CD8-positive, alpha-beta memory T cell (primary cell): Measurements from ENCODE around the gene CT55. TPM values are rescaled to one million over a fixed set of nuclear protein-coding genes. Genes with fewer than 3 reads are reported as not detected.

Source experiments
- CTCF ChIA-PET: fragments of 350-600 bp; sonication (Branson Sonifier 250); formaldehyde crosslinking; loops from one replicate; lab custom pipeline; 2021; ENCODE audit warnings: antibody characterized with exemption; lab: Charles Lee
- POLR2A ChIA-PET: fragments of 350-600 bp; sonication (Branson Sonifier 250); formaldehyde crosslinking; loops from one replicate; lab custom pipeline; 2021; ENCODE audit warnings: antibody characterized with exemption; lab: Charles Lee
- DNase-seq, 5 donors: peaks; one replicate each; pipeline versions ENCODE4 v3.0.0 to v3.0.0-alpha.2; 2020 to 2022; ENCODE audit warnings: mixed read lengths in 1 of 5
- H3K27ac ChIP-seq: one replicate; pipeline ENCODE4 v1.7.0; 2013; ENCODE audit warnings: low read depth, mild to moderate bottlenecking, low read length, moderate library complexity
- H3K27me3 ChIP-seq: 2 replicates; pipeline ENCODE4 v1.7.0; 2013; ENCODE audit warnings: low read length, mild to moderate bottlenecking; ENCODE audit not compliant: insufficient read depth, poor library complexity, severe bottlenecking
- H3K36me3 ChIP-seq: 2 replicates; pipeline ENCODE4 v1.7.0; 2013; ENCODE audit warnings: mild to moderate bottlenecking, low read length, moderate library complexity; ENCODE audit not compliant: insufficient read depth
- H3K4me1 ChIP-seq: 2 replicates; pipeline ENCODE4 v1.7.0; 2013; ENCODE audit warnings: mild to moderate bottlenecking, low read length, moderate library complexity; ENCODE audit not compliant: insufficient read depth
- H3K4me3 ChIP-seq: 2 replicates; pipeline ENCODE4 v1.7.0; 2013; ENCODE audit warnings: mild to moderate bottlenecking, low read length
- H3K9me3 ChIP-seq: 2 replicates; pipeline ENCODE4 v1.7.0; 2013; ENCODE audit warnings: mild to moderate bottlenecking, low read length
- H3K27ac Mint-ChIP-seq, 8 donors: one replicate each; pipeline ENCODE4 v1.8.0; 2020 to 2021; ENCODE audit warnings: mixed read lengths in 8 of 8, mild to moderate bottlenecking in 6 of 8, inconsistent platforms in 3 of 8, moderate library complexity in 3 of 8
- H3K27me3 Mint-ChIP-seq, 2 donors: one replicate each; pipeline ENCODE4 v1.8.0; 2020 to 2021; ENCODE audit warnings: mixed read lengths in 2 of 2, mild to moderate bottlenecking in 1 of 2, moderate library complexity in 1 of 2
- H3K36me3 Mint-ChIP-seq, 3 donors: one replicate each; pipeline ENCODE4 v1.8.0; 2020 to 2021; ENCODE audit warnings: mixed read lengths in 3 of 3, inconsistent platforms in 1 of 3, mild to moderate bottlenecking in 1 of 3
- H3K4me1 Mint-ChIP-seq, 3 donors: one replicate each; pipeline ENCODE4 v1.8.0; 2020 to 2021; ENCODE audit warnings: mixed read lengths in 3 of 3, inconsistent platforms in 1 of 3, mild to moderate bottlenecking in 1 of 3
- H3K4me3 Mint-ChIP-seq, 7 donors: one replicate each; pipeline ENCODE4 v1.8.0; 2020 to 2021; ENCODE audit warnings: mixed read lengths in 7 of 7, mild to moderate bottlenecking in 6 of 7, moderate library complexity in 4 of 7, inconsistent platforms in 2 of 7
- H3K9me3 Mint-ChIP-seq, 5 donors: one replicate each; pipeline ENCODE4 v1.8.0; 2020 to 2022; ENCODE audit warnings: mixed read lengths in 5 of 5, mild to moderate bottlenecking in 3 of 5, moderate library complexity in 2 of 5, inconsistent platforms in 1 of 5
- polyA plus RNA-seq: library from polyadenylated mRNA; unstranded; fragments of 300-500 nt; fragmentation: Illumina TruSeq; gene quantifications from one replicate; pipeline ENCODE4 v1.2.3, GENCODE V29; 2021
- total RNA-seq, 2 experiments: library from RNA; stranded (reverse); gene quantifications; one replicate each; pipeline ENCODE4 v1.2.3, GENCODE V29; 2021

The CT55 gene
- total and polyA plus RNA-seq, 3 experiments from 2014 or later, result not detected

GRCh38 chrX:135112743-135113142 is 58.5 kb downstream of the CT55 start:
- H3K27me3 ChIP-seq, result peaks cover 7% of the 10 kb centered on the region
- no peaks in the 10 kb centered on the region for H3K36me3 ChIP-seq
- Mint-ChIP-seq H3K4me1 (no peaks in the 10 kb centered on the region), H3K9me3 (no peaks in the 10 kb centered on the region), H3K27ac (no peak overlapping the region), H3K36me3 (no peaks in the 10 kb centered on the region), H3K27me3 (peaks cover 21 to 32% of the 10 kb centered on the region in 2 donors), H3K4me3 (no peak overlapping the region)
- CTCF ChIA-PET, result no interaction called here
- no peak for DNase-seq
- no peak overlapping the region for H3K27ac ChIP-seq
- H3K4me1 ChIP-seq, result no peaks in the 10 kb centered on the region
- H3K9me3 ChIP-seq, result no peaks in the 10 kb centered on the region
- POLR2A ChIA-PET, result no interaction called here
- H3K4me3 ChIP-seq, result no peak overlapping the region

GRCh38 chrX:135112096-135112729 is 59.0 kb downstream of the CT55 start:
- POLR2A ChIA-PET, result no interaction called here
- Mint-ChIP-seq H3K36me3 (no peaks in the 10 kb centered on the region), H3K27ac (no peak overlapping the region), H3K4me1 (no peaks in the 10 kb centered on the region), H3K4me3 (no peak overlapping the region), H3K9me3 (no peaks in the 10 kb centered on the region), H3K27me3 (peaks cover 21 to 32% of the 10 kb centered on the region in 2 donors)
- H3K4me1 ChIP-seq, result no peaks in the 10 kb centered on the region
- H3K36me3 ChIP-seq, result no peaks in the 10 kb centered on the region
- H3K4me3 ChIP-seq, result no peak overlapping the region
- peaks cover 7% of the 10 kb centered on the region for H3K27me3 ChIP-seq
- no peak overlapping the region for H3K27ac ChIP-seq
- CTCF ChIA-PET, result no interaction called here
- peak in 2 of 5 donors; percentile 27 to 38 for DNase-seq
- H3K9me3 ChIP-seq, result no peaks in the 10 kb centered on the region

GRCh38 chrX:135109554-135109953 is 61.6 kb downstream of the CT55 start:
- Histone ChIP-seq H3K27me3 (peaks cover 7% of the 10 kb centered on the region), H3K9me3 (no peaks in the 10 kb centered on the region), H3K36me3 (no peaks in the 10 kb centered on the region), H3K4me1 (no peaks in the 10 kb centered on the region), H3K4me3 (no peak overlapping the region), H3K27ac (no peak overlapping the region)
- ChIA-PET POLR2A (no interaction called here), CTCF (no interaction called here)
- Mint-ChIP-seq H3K27ac (no peak overlapping the region), H3K4me1 (no peaks in the 10 kb centered on the region), H3K27me3 (peaks cover 23 to 45% of the 10 kb centered on the region in 2 donors), H3K9me3 (peaks cover 0 to 1% (median 0%) of the 10 kb centered on the region in 5 donors), H3K36me3 (no peaks in the 10 kb centered on the region), H3K4me3 (no peak overlapping the region)
- DNase-seq, result no peak

Other genes starting within 250 kb of the CT55 start
- gene SMIM10, start 180.4 kb downstream of the CT55 start, total RNA-seq, result 1 to 10 TPM; 1.3 to 1.4 TPM
- gene SMIM10, start 180.4 kb downstream of the CT55 start, polyA plus RNA-seq, result 0.36 TPM
- under 1 TPM; 0.37 to 0.55 TPM for gene RTL8B, start 148.9 kb downstream of the CT55 start, total RNA-seq
- gene RTL8B, start 148.9 kb downstream of the CT55 start, polyA plus RNA-seq, result 0.43 TPM
- gene RTL8C, start 139.0 kb downstream of the CT55 start, total RNA-seq, result 10 to 100 TPM; 26.3 to 28.4 TPM
- gene RTL8C, start 139.0 kb downstream of the CT55 start, polyA plus RNA-seq, result 39.5 TPM
- 1 to 10 TPM; 8.6 TPM for gene RTL8A, start 119.3 kb downstream of the CT55 start, total RNA-seq
- 23.8 TPM for gene RTL8A, start 119.3 kb downstream of the CT55 start, polyA plus RNA-seq
- under 1 TPM; 0.11 to 0.13 TPM for gene SMIM10L2B, start 72.7 kb downstream of the CT55 start, total RNA-seq
- gene SMIM10L2B, start 72.7 kb downstream of the CT55 start, polyA plus RNA-seq, result 0.18 TPM
- not detected for gene ETDB, start 50.9 kb downstream of the CT55 start, total RNA-seq
- gene ETDB, start 50.9 kb downstream of the CT55 start, polyA plus RNA-seq, result not detected
- not detected for gene ETDA, start 80.7 kb upstream of the CT55 start, total RNA-seq
- gene ETDA, start 80.7 kb upstream of the CT55 start, polyA plus RNA-seq, result not detected
- not detected for gene ETDC, start 138.1 kb upstream of the CT55 start, total RNA-seq
- not detected for gene ETDC, start 138.1 kb upstream of the CT55 start, polyA plus RNA-seq
- 1 to 10 TPM; 5.8 to 6.7 TPM for gene ZNF75D, start 172.7 kb upstream of the CT55 start, total RNA-seq
- 11.4 TPM for gene ZNF75D, start 172.7 kb upstream of the CT55 start, polyA plus RNA-seq
- 1 to 10 TPM; 1.6 to 1.8 TPM for gene ZNF449, start 173.4 kb upstream of the CT55 start, total RNA-seq
- 1.9 TPM for gene ZNF449, start 173.4 kb upstream of the CT55 start, polyA plus RNA-seq